Fibroblast of villous mesenchyme (primary cell): ENCODE data around the gene THEMIS. TPM values are rescaled to one million over a fixed set of nuclear protein-coding genes. Genes with fewer than 3 reads are reported as not detected.
"Not testable (repeated sequence)": the region's sequence is repeated elsewhere in the genome, so short reads cannot be mapped to it uniquely, and the experiment has no call there.

Source experiments
- DNase-seq: peaks from one replicate; pipeline ENCODE4 v3.0.0-alpha.2; 2010; ENCODE audit warnings: low read depth
- H3K4me3 ChIP-seq: 2 replicates; pipeline ENCODE4 v1.5.1; 2011; ENCODE audit warnings: low read depth, mild to moderate bottlenecking, low read length
- total RNA-seq: library from RNA; depleted of rRNA; stranded (reverse); fragments of >200 nt; gene quantifications from 2 replicates; pipeline ENCODE4 v1.2.3, GENCODE V29; 2012
- TF ChIP-seq, protein P1 (sequence below): IDR thresholded peaks from 2 replicates; pipeline ENCODE4 v1.5.1; 2012; ENCODE audit warnings: low read depth, mild to moderate bottlenecking, low read length; ENCODE audit not compliant: insufficient read depth

The THEMIS gene
- total RNA-seq, 1 donor: under 0.01 TPM

DNA sequence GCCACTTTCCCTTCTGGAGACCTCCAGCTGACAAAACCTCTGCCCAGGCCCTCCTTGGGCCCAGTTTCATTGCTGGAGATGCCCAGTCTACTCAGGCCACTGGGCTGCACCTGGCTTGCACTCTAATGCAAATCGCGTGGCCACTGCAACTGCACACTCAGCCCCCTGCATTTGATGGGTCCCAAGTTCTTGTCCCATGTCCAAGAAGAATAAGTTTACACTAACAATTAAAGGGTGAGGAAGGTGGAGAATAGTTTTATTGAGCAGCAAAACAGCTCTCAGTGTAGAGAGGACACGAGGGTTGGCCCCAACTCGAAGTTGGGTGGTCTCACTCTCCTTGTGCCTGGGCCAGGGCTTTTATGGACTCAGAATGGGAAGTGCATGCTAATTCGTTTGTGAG lies 31.9 kb upstream of the THEMIS start:
- no peak overlapping the region for H3K4me3 ChIP-seq
- DNase-seq: no peak
- TF ChIP-seq, protein P1, sequence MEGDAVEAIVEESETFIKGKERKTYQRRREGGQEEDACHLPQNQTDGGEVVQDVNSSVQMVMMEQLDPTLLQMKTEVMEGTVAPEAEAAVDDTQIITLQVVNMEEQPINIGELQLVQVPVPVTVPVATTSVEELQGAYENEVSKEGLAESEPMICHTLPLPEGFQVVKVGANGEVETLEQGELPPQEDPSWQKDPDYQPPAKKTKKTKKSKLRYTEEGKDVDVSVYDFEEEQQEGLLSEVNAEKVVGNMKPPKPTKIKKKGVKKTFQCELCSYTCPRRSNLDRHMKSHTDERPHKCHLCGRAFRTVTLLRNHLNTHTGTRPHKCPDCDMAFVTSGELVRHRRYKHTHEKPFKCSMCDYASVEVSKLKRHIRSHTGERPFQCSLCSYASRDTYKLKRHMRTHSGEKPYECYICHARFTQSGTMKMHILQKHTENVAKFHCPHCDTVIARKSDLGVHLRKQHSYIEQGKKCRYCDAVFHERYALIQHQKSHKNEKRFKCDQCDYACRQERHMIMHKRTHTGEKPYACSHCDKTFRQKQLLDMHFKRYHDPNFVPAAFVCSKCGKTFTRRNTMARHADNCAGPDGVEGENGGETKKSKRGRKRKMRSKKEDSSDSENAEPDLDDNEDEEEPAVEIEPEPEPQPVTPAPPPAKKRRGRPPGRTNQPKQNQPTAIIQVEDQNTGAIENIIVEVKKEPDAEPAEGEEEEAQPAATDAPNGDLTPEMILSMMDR: no peak

DNA sequence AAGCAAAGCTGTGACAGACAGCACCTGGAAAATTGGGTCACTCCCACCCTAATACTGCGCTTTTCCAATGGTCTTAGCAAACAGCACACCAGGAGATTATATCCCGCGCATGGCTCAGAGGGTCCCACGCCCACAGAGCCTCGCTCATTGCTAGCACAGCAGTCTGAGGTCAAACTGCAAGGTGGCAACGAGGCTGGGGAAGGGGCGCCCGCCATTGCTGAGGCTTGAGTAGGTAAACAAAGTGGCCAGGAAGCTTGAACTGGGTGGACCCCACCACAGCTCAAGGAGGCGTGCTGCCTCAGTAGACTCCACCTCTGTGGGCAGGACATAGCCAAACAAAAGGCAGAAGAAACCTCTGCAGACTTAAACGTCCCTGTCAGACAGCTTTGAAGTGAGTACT lies 25.6 kb upstream of the THEMIS start:
- not testable (repeated sequence) for DNase-seq, H3K4me3 ChIP-seq

DNA sequence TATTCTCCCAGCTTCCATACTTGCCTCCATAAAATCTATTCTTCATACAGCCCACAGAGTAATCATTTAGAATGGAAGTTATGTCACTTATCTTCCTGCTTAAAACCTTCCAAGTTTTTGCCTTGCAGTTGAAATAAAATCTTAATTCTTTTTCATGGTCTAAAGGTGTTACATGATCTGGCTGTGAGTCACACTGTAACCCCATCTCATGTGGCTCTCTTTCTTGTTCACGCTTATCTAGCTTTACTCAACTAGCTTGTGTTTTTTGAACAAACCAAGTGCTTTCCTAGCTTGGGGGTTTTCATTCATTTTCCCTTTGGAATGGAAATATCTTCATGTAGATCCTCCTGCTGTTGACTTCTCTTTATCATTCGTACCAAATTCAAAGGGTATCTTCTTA lies 23.6 kb upstream of the THEMIS start:
- no peak overlapping the region for H3K4me3 ChIP-seq
- no peak for DNase-seq
- TF ChIP-seq, protein P1: no peak

DNA sequence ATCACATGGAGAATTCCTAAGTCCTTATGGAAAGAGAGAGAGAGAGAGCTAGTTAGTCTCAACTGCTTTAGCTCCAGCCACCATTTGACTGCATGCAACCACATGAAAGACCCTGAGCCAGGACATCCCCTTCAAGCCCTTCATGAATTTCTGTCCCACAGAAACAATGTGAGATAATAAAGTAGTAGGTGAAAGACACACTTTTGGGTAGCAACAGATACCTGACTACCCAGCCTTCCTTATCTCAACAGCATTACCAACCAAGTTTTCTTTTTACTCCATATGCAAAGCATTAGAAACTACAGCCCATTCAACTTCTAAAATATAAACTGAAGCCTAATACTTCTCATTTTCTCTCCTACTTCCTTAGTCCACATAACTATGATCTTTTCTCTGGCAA lies 23.2 kb upstream of the THEMIS start:
- TF ChIP-seq, protein P1: no peak
- H3K4me3 ChIP-seq: no peak overlapping the region

DNA sequence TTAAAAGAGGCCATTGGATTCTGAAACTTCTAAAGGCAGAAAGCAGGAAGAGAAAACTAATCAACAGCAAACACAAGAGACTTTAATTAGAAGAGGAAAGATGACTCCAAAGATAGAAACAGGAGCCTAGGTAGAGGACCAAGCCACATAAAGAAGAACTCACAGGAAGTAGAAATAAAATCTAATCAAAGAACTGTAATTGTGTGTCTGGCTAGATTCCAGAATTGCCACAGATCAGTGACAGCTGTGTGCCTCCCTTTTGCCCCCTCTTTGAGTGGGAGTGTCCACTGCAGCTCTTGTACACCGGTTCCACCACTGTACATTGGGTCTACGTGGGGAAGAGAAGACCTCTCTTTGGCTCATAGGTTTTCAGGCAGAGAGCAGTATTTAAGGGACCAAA lies 22.3 kb upstream of the THEMIS start:
- no peak for DNase-seq
- H3K4me3 ChIP-seq: no peak overlapping the region
- TF ChIP-seq, protein P1: no peak

More for the DNA sequence above, 23.2 kb upstream of the THEMIS start:
- DNase-seq: no peak

DNA sequence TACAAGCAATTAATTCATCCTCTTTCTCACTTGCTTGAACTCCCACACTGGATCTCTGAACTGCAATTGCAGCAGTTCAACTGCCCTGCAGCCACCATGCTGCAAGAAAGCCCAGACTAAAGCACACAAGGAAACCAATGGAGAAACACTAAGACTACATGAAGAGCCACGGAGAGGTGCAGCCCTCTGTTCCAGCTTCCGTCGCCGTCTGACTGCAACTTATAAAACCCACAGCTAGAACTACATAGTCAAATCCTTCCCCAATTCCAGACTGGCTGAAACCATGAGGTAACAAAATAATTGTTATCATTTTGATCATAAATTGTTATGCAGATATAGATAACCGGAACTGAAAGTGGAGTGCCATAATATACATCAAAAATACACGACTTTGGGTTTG lies 21.1 kb upstream of the THEMIS start:
- no peak for DNase-seq
- TF ChIP-seq, protein P1: no peak
- H3K4me3 ChIP-seq: no peak overlapping the region

DNA sequence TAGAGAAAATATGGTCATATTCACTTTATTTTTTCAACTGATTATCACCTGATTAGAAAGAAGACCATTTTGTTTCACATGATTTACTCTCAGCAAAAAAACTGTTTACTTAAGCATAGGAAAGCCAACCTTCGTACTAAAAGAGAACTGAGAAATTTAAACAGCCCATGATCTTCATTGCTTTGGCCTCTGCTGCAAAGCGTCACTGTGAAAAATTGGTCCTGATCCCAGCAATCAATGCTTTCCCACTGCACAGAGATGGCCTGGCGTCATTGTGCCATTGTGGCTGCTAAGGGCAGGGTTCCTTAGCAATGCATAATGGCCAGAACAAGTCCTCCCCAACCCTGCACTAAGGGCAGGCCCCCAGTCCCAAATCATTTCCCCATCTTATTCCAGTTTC lies 19.9 kb upstream of the THEMIS start:
- DNase-seq: no peak
- no peak overlapping the region for H3K4me3 ChIP-seq
- TF ChIP-seq, protein P1: no peak
